ENCODE data around the gene ZFP36L1.

DNA sequence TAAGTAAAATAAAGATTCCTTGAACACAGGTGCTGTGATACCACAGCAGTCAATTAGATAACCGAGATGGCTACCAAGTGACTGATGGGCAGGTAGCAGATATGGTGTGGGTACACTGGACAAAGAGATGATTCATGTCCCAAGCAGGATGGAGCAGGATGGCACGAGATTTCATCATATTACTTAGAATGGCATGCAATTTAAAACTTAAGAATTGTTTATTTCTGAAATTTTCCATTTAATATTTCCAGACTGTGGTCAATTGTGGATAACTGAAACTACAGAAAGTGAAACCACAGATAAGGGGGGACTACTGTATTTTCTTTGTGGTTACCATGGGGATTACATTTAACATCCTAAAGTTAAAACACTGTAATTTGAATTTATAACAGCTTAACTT, 7.5 kb upstream of the ZFP36L1 start:
- TF ChIP-seq, protein P1, sequence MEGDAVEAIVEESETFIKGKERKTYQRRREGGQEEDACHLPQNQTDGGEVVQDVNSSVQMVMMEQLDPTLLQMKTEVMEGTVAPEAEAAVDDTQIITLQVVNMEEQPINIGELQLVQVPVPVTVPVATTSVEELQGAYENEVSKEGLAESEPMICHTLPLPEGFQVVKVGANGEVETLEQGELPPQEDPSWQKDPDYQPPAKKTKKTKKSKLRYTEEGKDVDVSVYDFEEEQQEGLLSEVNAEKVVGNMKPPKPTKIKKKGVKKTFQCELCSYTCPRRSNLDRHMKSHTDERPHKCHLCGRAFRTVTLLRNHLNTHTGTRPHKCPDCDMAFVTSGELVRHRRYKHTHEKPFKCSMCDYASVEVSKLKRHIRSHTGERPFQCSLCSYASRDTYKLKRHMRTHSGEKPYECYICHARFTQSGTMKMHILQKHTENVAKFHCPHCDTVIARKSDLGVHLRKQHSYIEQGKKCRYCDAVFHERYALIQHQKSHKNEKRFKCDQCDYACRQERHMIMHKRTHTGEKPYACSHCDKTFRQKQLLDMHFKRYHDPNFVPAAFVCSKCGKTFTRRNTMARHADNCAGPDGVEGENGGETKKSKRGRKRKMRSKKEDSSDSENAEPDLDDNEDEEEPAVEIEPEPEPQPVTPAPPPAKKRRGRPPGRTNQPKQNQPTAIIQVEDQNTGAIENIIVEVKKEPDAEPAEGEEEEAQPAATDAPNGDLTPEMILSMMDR (IDR thresholded peaks at IDR 0.05; ENCODE audit: low read depth, low read length, poor library complexity, severe bottlenecking): no peak
- no peak for TF ChIP-seq EZH2phosphoT487 (IDR thresholded peaks at IDR 0.05; ENCODE audit: borderline replicate concordance, low read length)

Measured in DOHH2 (cell line).